SK-N-SH treated with all-trans-retinoic acid at 6 μM for 48 hours (cell line): Measurements from ENCODE around the gene RGPD8.

Experiments
- ATAC-seq: fragments of 200-7000 bp; cut with Tn5 transposase; 3 replicates; pipeline ENCODE4 v1.9.1; 2020; ENCODE audit warnings: mild to moderate bottlenecking, moderate library complexity
- ARNTL ChIP-seq: fragments of 450-650 bp; formaldehyde crosslinking; IDR thresholded peaks from 2 replicates; pipeline ENCODE4 v1.5.0; 2020; ENCODE audit warnings: low read depth, mild to moderate bottlenecking, moderate library complexity, borderline replicate concordance
- BACH2 ChIP-seq: fragments of 250-450 bp; sonication (Bioruptor Pico); IDR thresholded peaks from 2 replicates; pipeline ENCODE4 v1.9.0; 2021; ENCODE audit warnings: mild to moderate bottlenecking, borderline replicate concordance
- CSDC2 ChIP-seq: fragments of 250-450 bp; sonication (Bioruptor Pico); IDR thresholded peaks from 2 replicates; pipeline ENCODE4 v1.5.0; 2020; ENCODE audit warnings: mild to moderate bottlenecking, moderate library complexity
- CSRNP3 ChIP-seq: fragments of 250-450 bp; sonication (Bioruptor Pico); IDR thresholded peaks from 2 replicates; pipeline ENCODE4 v1.5.1; 2021; ENCODE audit warnings: mild to moderate bottlenecking, moderate library complexity
- ESRRG ChIP-seq: fragments of 250-450 bp; sonication (Bioruptor Pico); IDR thresholded peaks from 2 replicates; pipeline ENCODE4 v1.6.1; 2021; ENCODE audit warnings: mild to moderate bottlenecking
- GLIS3 ChIP-seq: fragments of 250-450 bp; sonication (Bioruptor Pico); IDR thresholded peaks from 2 replicates; pipeline ENCODE4 v1.5.0; 2020; ENCODE audit warnings: mild to moderate bottlenecking, moderate library complexity
- ISL1 ChIP-seq: fragments of 250-450 bp; sonication (Bioruptor Pico); IDR thresholded peaks from 2 replicates; pipeline ENCODE4 v2.1.2; 2022; ENCODE audit warnings: mild to moderate bottlenecking, moderate library complexity
- OSR1 ChIP-seq: fragments of 250-450 bp; sonication (Bioruptor Pico); IDR thresholded peaks from 2 replicates; pipeline ENCODE4 v1.8.0; 2022; ENCODE audit warnings: moderate library complexity, mild to moderate bottlenecking, inconsistent platforms
- POU6F1 ChIP-seq: fragments of 250-450 bp; sonication (Bioruptor Pico); IDR thresholded peaks from 2 replicates; pipeline ENCODE4 v1.8.0; 2021; ENCODE audit warnings: low read depth, mild to moderate bottlenecking, moderate library complexity, borderline replicate concordance
- PPARA ChIP-seq: fragments of 250-450 bp; sonication (Bioruptor Pico); IDR thresholded peaks from 2 replicates; pipeline ENCODE4 v1.5.0; 2020; ENCODE audit warnings: mild to moderate bottlenecking, borderline replicate concordance
- RARB ChIP-seq: fragments of 250-450 bp; sonication (Bioruptor Pico); IDR thresholded peaks from 2 replicates; pipeline ENCODE4 v1.8.0; 2021; ENCODE audit warnings: mild to moderate bottlenecking, moderate library complexity
- SNAI2 ChIP-seq: fragments of 250-450 bp; sonication (Bioruptor Pico); IDR thresholded peaks from 2 replicates; pipeline ENCODE4 v1.5.0; 2020; ENCODE audit warnings: mild to moderate bottlenecking, moderate library complexity
- TCF4 ChIP-seq: fragments of 250-450 bp; sonication (Bioruptor Pico); IDR thresholded peaks from 2 replicates; pipeline ENCODE4 v1.8.0; 2021; ENCODE audit warnings: mild to moderate bottlenecking, moderate library complexity, borderline replicate concordance
- TOX ChIP-seq: fragments of 250-450 bp; sonication (Bioruptor Pico); IDR thresholded peaks from 2 replicates; pipeline ENCODE4 v1.8.0; 2021; ENCODE audit warnings: mild to moderate bottlenecking, moderate library complexity, borderline replicate concordance
- TSHZ2 ChIP-seq: fragments of 250-450 bp; sonication (Bioruptor Pico); IDR thresholded peaks from 2 replicates; pipeline ENCODE4 v1.5.0; 2020; ENCODE audit warnings: mild to moderate bottlenecking, moderate library complexity
- ZC3H10 ChIP-seq: fragments of 250-450 bp; sonication (Bioruptor Pico); IDR thresholded peaks from 2 replicates; pipeline ENCODE4 v1.5.1; 2021; ENCODE audit warnings: mild to moderate bottlenecking, moderate library complexity
- ZFP3 ChIP-seq: fragments of 250-450 bp; sonication (Bioruptor Pico); IDR thresholded peaks from 2 replicates; pipeline ENCODE4 v1.5.0; 2020; ENCODE audit warnings: mild to moderate bottlenecking, moderate library complexity
- ZFP30 ChIP-seq: fragments of 450-650 bp; formaldehyde crosslinking; IDR thresholded peaks from 2 replicates; pipeline ENCODE4 v1.5.0; 2022; ENCODE audit warnings: mild to moderate bottlenecking, moderate library complexity
- ZNF565 ChIP-seq: fragments of 450-650 bp; formaldehyde crosslinking; conservative IDR thresholded peaks from 2 replicates; pipeline ENCODE4 v1.5.0; 2020; ENCODE audit warnings: low read depth, mild to moderate bottlenecking, moderate library complexity
- ZNF70 ChIP-seq: fragments of 450-650 bp; formaldehyde crosslinking; IDR thresholded peaks from 2 replicates; pipeline ENCODE4 v1.5.0; 2020; ENCODE audit warnings: mild to moderate bottlenecking, moderate library complexity
- ZNF8 ChIP-seq: fragments of 450-650 bp; formaldehyde crosslinking; IDR thresholded peaks from 2 replicates; pipeline ENCODE4 v1.5.0; 2020; ENCODE audit warnings: mild to moderate bottlenecking, moderate library complexity
- TF ChIP-seq, protein P1 (sequence below): fragments of 250-450 bp; sonication (Bioruptor Pico); IDR thresholded peaks from 2 replicates; pipeline ENCODE4 v1.5.1; 2020; ENCODE audit warnings: low read depth, mild to moderate bottlenecking, moderate library complexity
- TF ChIP-seq, protein P2 (sequence below): fragments of 250-450 bp; sonication (Bioruptor Pico); IDR thresholded peaks from 2 replicates; pipeline ENCODE4 v1.8.0; 2020; ENCODE audit warnings: mild to moderate bottlenecking, moderate library complexity, borderline replicate concordance

Gene RGPD8

DNA sequence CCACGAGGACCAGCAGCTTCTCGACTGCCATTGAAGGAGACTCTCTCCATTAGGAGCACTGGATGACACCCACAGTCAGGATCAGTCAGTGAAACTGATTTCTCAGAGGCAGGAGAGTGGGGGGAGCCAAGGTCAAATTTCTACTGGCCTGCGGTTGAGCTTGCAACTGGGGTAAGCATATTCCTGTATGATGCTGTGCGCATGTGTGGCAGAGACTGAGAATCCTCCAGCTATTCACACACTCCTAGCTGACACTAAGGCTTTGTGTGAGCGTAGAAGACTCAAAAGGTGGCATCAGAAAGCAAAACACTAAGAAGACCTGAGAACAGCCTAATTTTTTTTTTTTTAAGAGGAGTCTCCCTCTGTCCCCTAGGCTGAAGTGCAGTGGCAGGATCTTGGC lies 28.7 kb upstream of the RGPD8 start:
- TF ChIP-seq PPARA, result no peak
- TF ChIP-seq ZFP3 (CRISPR knock-in tag), result no peak
- no peak for TF ChIP-seq ZC3H10
- TF ChIP-seq POU6F1 (CRISPR knock-in tag), result no peak
- TF ChIP-seq ARNTL (CRISPR knock-in tag), result no peak
- no peak for TF ChIP-seq TCF4 (CRISPR knock-in tag)
- TF ChIP-seq BACH2 (CRISPR knock-in tag), result no peak
- TF ChIP-seq CSRNP3, result no peak
- TF ChIP-seq GLIS3 (CRISPR knock-in tag), result no peak
- no peak for TF ChIP-seq ZNF70 (CRISPR knock-in tag)
- no peak for TF ChIP-seq ZFP30 (CRISPR knock-in tag)
- TF ChIP-seq ESRRG (CRISPR knock-in tag), result no peak
- no peak for TF ChIP-seq CSDC2 (CRISPR knock-in tag)
- no peak for TF ChIP-seq ZNF8
- no peak for TF ChIP-seq ISL1 (CRISPR knock-in tag)
- TF ChIP-seq, protein P1, sequence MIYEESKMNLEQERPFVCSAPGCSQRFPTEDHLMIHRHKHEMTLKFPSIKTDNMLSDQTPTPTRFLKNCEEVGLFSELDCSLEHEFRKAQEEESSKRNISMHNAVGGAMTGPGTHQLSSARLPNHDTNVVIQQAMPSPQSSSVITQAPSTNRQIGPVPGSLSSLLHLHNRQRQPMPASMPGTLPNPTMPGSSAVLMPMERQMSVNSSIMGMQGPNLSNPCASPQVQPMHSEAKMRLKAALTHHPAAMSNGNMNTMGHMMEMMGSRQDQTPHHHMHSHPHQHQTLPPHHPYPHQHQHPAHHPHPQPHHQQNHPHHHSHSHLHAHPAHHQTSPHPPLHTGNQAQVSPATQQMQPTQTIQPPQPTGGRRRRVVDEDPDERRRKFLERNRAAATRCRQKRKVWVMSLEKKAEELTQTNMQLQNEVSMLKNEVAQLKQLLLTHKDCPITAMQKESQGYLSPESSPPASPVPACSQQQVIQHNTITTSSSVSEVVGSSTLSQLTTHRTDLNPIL (CRISPR knock-in tag), result no peak
- no peak for TF ChIP-seq RARB (CRISPR knock-in tag)
- no peak for TF ChIP-seq TSHZ2
- TF ChIP-seq ZNF565 (CRISPR knock-in tag), result no peak
- ATAC-seq, result no peak

GRCh38 chr2:112459372-112459771 lies 25.9 kb upstream of the RGPD8 start:
- TF ChIP-seq SNAI2 (CRISPR knock-in tag), result no peak
- TF ChIP-seq CSDC2 (CRISPR knock-in tag), result no peak
- no peak for TF ChIP-seq POU6F1 (CRISPR knock-in tag)
- TF ChIP-seq PPARA, result no peak
- TF ChIP-seq, protein P2, sequence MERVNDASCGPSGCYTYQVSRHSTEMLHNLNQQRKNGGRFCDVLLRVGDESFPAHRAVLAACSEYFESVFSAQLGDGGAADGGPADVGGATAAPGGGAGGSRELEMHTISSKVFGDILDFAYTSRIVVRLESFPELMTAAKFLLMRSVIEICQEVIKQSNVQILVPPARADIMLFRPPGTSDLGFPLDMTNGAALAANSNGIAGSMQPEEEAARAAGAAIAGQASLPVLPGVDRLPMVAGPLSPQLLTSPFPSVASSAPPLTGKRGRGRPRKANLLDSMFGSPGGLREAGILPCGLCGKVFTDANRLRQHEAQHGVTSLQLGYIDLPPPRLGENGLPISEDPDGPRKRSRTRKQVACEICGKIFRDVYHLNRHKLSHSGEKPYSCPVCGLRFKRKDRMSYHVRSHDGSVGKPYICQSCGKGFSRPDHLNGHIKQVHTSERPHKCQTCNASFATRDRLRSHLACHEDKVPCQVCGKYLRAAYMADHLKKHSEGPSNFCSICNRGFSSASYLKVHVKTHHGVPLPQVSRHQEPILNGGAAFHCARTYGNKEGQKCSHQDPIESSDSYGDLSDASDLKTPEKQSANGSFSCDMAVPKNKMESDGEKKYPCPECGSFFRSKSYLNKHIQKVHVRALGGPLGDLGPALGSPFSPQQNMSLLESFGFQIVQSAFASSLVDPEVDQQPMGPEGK (CRISPR knock-in tag), result no peak
- TF ChIP-seq TOX (CRISPR knock-in tag), result no peak
- no peak for TF ChIP-seq ZNF70 (CRISPR knock-in tag)
- no peak for TF ChIP-seq TCF4 (CRISPR knock-in tag)
- no peak for TF ChIP-seq TSHZ2
- TF ChIP-seq OSR1 (CRISPR knock-in tag), result no peak
- TF ChIP-seq ZC3H10, result no peak
- no peak for TF ChIP-seq RARB (CRISPR knock-in tag)
- TF ChIP-seq GLIS3 (CRISPR knock-in tag), result no peak
- no peak for TF ChIP-seq ESRRG (CRISPR knock-in tag)
- no peak for TF ChIP-seq BACH2 (CRISPR knock-in tag)
- no peak for TF ChIP-seq ARNTL (CRISPR knock-in tag)
- ATAC-seq, result no peak
